GM21786 (cell line): ENCODE results near the gene SIRPD.

Source experiments
- ATAC-seq: cut with Tn5 transposase; IDR thresholded peaks from one replicate; pipeline ENCODE4 v1.9.1; 2021; ENCODE audit not compliant: unreplicated experiment

Gene SIRPD

GRCh38 chr20:1538655-1539054, 18.9 kb downstream of the SIRPD start:
- no peak for ATAC-seq

GRCh38 chr20:1537731-1538058, 19.8 kb downstream of the SIRPD start:
- ATAC-seq = no peak

- ATAC-seq = no peak
These were observed 20.4 kb downstream of the SIRPD start for GRCh38 chr20:1536893-1537730.

GRCh38 chr20:1535420-1536175, 21.9 kb downstream of the SIRPD start:
- ATAC-seq = peak; percentile 90

DNA sequence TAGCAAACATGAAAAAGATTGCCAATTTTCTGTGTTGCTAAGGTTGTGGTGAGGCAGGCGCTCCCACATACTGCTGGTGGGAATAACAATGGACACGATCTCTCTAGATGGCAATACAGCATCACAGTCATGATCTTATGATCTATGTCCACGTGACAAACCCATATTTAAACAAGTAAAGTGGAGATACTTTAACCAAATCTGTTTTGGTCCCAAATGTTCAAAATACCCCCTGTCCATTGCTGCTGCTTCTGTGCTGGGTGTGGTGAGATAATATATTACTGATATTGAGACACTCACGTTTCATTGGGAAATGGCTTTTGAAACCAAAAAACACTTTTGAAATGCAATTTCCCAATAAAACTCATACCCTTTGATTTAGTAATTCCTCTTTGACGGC, 23.0 kb downstream of the SIRPD start:
- no peak for ATAC-seq

- ATAC-seq = no peak
These were observed 24.4 kb downstream of the SIRPD start for GRCh38 chr20:1533059-1533458.

DNA sequence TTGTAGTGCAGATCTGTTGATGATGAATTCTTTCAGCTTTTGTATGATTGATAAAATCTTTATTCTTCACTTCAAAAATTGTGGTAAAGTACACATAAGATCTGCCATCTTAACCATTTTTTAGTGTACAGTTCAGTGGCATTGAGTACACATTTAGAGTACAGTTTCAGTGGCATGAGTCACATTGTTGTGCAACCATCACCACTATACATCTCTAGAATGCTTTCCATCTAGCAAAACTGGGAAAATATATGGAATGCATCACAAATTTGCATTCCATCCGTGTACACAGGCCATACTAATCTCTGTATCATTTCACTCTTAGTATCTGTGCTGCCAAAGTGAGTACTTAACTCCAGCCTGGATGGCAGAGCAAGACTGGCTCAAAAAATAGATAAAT, 28.7 kb downstream of the SIRPD start:
- no peak for ATAC-seq

- ATAC-seq = no peak
These were observed 29.6 kb downstream of the SIRPD start for GRCh38 chr20:1527923-1528322.

GRCh38 chr20:1526896-1527295, 30.6 kb downstream of the SIRPD start:
- no peak for ATAC-seq

GRCh38 chr20:1526310-1526709, 31.2 kb downstream of the SIRPD start:
- ATAC-seq = no peak

DNA sequence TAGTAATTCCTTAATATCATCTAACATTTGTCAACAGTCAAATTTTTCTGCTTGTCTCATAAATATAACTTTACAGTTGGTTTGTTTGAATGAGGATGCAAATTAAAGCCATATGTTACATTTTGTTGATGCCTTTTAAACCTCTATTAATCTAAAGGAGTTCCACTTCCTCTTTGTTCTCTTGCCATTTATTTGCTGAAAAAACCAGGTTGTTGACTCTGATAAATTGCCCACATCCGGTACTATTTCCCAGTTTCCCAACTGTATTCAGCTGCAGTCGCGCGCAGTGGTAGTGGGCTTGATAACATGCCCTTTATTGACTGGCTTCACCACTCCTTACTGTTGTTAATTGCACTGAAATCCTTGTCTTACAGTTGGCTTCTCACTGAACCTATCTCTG, 33.5 kb downstream of the SIRPD start:
- no peak for ATAC-seq

- no peak for ATAC-seq
These were observed 40.5 kb downstream of the SIRPD start for GRCh38 chr20:1517010-1517409.

- no peak for ATAC-seq
These were observed 43.7 kb downstream of the SIRPD start for GRCh38 chr20:1513801-1514200.

GRCh38 chr20:1509237-1509636, 48.3 kb downstream of the SIRPD start:
- ATAC-seq = no peak

DNA sequence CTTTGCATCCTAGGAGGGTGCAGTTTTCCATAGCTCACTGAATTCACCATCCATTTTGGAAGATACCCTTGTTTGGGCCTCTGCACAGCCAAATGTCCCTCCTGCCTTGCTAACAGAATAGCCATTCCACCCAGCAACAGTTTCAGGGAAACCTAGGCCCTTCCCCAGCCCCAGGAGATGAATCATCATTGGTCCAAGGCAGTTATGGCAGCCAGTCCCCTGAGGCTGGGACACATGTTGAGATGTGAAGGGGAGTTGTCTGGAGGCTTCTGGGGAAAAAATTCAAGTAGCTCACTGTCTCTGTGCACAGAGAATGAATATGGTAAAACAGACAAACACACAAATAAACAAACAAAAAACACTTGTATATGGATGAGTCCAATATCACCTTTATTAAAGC, 48.9 kb downstream of the SIRPD start:
- no peak for ATAC-seq

DNA sequence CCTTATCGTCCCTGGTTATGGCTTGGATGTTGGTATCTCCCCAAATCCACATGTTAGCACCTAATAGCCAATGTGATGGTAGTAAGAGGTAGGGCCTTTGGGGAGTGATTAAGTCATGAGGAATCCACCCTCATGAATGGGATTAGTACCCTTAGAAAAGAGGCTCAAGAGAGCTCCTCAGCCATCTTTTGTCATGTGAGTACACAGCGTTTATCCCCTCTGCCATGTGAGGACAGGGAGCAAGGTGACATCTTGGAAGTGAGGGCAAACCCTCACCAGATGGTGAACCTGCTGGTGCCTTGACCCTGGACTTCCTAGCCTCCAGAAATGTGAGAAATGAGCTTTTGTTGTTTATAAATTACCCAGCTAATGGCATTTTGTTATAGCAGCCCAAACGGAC, 50.2 kb downstream of the SIRPD start:
- no peak for ATAC-seq

DNA sequence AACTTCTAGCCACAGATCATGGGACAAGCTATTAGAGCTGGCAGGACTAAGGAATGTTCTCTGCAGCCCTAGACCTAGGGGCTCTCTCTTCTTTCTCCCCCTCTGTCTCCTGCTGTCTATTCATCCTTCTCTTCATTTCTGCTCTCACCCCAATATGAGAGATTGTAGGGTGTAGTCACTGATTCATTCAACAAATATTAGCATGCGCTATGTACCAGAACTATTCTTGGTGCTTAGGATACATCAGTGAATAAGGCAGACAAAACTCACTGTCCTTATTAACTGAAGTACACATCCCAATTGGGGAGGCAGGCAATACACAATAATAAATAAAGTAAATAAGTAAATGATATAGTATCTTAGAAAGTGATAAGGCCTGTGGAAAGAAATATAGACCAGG, 51.6 kb downstream of the SIRPD start:
- no peak for ATAC-seq

DNA sequence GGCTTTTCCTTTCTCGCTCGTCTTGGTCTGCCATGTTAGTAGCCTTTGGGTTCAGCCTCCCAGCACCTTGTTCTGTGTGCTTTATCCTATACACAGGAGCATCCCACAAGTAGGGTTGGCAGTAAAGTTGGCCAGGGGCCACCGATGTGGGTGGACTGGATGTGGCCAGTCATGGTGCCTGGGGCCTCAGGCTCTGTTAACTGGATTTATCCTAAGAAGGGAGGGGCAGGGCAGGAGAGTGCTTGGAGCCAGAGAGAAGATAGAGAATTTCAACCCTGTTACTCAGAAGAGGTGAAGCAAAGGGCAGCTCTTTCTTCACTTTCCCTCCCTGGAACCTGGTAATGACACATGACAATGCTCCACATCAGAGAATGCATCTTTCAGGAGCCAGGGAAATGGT, 52.1 kb downstream of the SIRPD start:
- no peak for ATAC-seq

GRCh38 chr20:1503564-1504227, 53.8 kb downstream of the SIRPD start:
- peak; percentile 97 for ATAC-seq

DNA sequence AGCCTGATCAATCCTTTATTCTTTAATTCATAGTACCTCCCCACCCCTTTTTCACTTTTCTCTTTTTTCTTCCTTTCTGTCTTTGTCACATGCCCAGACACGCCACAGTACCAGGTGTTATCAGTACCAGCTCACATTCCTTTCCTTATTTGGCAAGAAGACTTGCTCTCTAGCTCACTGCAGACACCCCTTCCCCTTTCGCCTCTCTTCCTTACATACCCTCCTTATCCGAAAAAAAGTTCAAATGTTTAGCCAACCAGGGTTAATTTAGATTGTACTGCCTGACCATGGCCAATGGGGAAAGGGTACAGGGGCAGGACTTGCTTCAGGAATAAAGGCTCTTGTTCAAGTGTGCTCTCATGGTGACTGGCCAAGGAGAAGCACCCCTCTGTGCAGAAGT, 57.0 kb downstream of the SIRPD start:
- ATAC-seq = no peak

- no peak for ATAC-seq
These were observed 57.7 kb downstream of the SIRPD start for GRCh38 chr20:1499528-1500420.
